Measurements from ENCODE around the gene POLR1D.

POLR1D gene

GRCh38 chr13:27632214-27632613, 10.5 kb downstream of the POLR1D start:
- H3K9ac ChIP-seq (ENCODE audit: low read depth, low read length) = no peak overlapping the region
- H3K4me3 ChIP-seq (ENCODE audit: low read depth, low read length) = no peak overlapping the region
- H3K9me3 ChIP-seq (ENCODE audit: control insufficient read depth, insufficient read depth, low read length) = no peaks in the 10 kb centered on the region
- H3K36me3 ChIP-seq (ENCODE audit: control insufficient read depth, insufficient read depth, low read length) = no peaks in the 10 kb centered on the region
- no peaks in the 10 kb centered on the region for H3K4me1 ChIP-seq (ENCODE audit: control insufficient read depth, insufficient read depth, low read length)
- H3K27me3 ChIP-seq (ENCODE audit: control insufficient read depth, insufficient read depth, low read length) = no peaks in the 10 kb centered on the region

GRCh38 chr13:27632648-27633047, 11.0 kb downstream of the POLR1D start:
- no peaks in the 10 kb centered on the region for H3K27me3 ChIP-seq (ENCODE audit: control insufficient read depth, insufficient read depth, low read length)
- no peaks in the 10 kb centered on the region for H3K36me3 ChIP-seq (ENCODE audit: control insufficient read depth, insufficient read depth, low read length)
- no peak overlapping the region for H3K4me3 ChIP-seq (ENCODE audit: low read depth, low read length)
- no peaks in the 10 kb centered on the region for H3K4me1 ChIP-seq (ENCODE audit: control insufficient read depth, insufficient read depth, low read length)
- H3K9ac ChIP-seq (ENCODE audit: low read depth, low read length) = no peak overlapping the region
- no peaks in the 10 kb centered on the region for H3K9me3 ChIP-seq (ENCODE audit: control insufficient read depth, insufficient read depth, low read length)

DNA sequence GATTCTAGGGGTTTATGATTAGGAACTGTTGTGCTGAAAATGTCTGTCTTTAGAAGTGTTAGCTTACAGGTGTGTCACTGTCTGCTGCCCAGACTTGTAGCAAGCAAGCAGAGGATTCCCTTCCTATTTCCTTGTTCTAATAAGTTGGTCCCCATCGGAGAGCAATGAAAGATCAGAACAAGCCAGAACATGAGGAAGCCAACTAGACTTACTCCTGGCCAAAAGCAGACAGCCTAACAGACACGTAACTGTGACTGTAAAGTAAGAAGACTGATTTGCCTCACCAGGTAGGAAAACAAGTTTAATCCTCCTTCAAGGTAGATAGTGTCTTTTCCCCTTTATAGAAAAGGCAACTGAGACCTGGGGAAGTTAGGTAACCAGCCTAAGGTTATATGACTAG, 12.5 kb downstream of the POLR1D start:
- Histone ChIP-seq H3K36me3 (ENCODE audit: control insufficient read depth, insufficient read depth, low read length) (no peaks in the 10 kb centered on the region), H3K4me1 (ENCODE audit: control insufficient read depth, insufficient read depth, low read length) (no peaks in the 10 kb centered on the region), H3K4me3 (ENCODE audit: low read depth, low read length) (no peak overlapping the region), H3K9me3 (ENCODE audit: control insufficient read depth, insufficient read depth, low read length) (no peaks in the 10 kb centered on the region), H3K9ac (ENCODE audit: low read depth, low read length) (no peak overlapping the region), H3K27me3 (ENCODE audit: control insufficient read depth, insufficient read depth, low read length) (no peaks in the 10 kb centered on the region)

DNA sequence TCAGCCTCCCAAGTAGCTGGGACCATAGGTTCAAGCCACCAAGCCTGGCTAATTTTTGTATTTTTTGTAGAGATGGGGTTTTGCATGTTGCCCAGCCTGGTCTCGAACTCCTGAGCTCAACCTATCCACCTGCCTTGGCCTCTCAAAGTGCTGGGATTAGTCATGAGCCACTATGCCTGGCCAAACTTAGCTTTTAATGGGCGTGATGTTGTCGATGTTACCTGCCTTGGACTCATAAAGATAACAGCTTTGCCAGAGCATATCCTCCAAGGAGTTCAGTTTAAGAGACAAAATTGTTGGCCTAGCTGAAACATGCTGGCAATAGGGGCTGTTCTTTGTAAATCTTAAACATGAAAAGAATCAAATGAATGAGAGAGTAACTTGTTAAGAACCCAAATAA, 13.1 kb downstream of the POLR1D start:
- no peaks in the 10 kb centered on the region for H3K4me1 ChIP-seq (ENCODE audit: control insufficient read depth, insufficient read depth, low read length)
- no peak overlapping the region for H3K4me3 ChIP-seq (ENCODE audit: low read depth, low read length)
- H3K36me3 ChIP-seq (ENCODE audit: control insufficient read depth, insufficient read depth, low read length) = no peaks in the 10 kb centered on the region
- H3K9me3 ChIP-seq (ENCODE audit: control insufficient read depth, insufficient read depth, low read length) = no peaks in the 10 kb centered on the region
- H3K9ac ChIP-seq (ENCODE audit: low read depth, low read length) = no peak overlapping the region
- H3K27me3 ChIP-seq (ENCODE audit: control insufficient read depth, insufficient read depth, low read length) = no peaks in the 10 kb centered on the region

GRCh38 chr13:27635266-27635665, 13.6 kb downstream of the POLR1D start:
- H3K9ac ChIP-seq (ENCODE audit: low read depth, low read length) = no peak overlapping the region
- no peaks in the 10 kb centered on the region for H3K4me1 ChIP-seq (ENCODE audit: control insufficient read depth, insufficient read depth, low read length)
- H3K4me3 ChIP-seq (ENCODE audit: low read depth, low read length) = no peak overlapping the region
- H3K27me3 ChIP-seq (ENCODE audit: control insufficient read depth, insufficient read depth, low read length) = no peaks in the 10 kb centered on the region
- H3K9me3 ChIP-seq (ENCODE audit: control insufficient read depth, insufficient read depth, low read length) = no peaks in the 10 kb centered on the region
- no peaks in the 10 kb centered on the region for H3K36me3 ChIP-seq (ENCODE audit: control insufficient read depth, insufficient read depth, low read length)

DNA sequence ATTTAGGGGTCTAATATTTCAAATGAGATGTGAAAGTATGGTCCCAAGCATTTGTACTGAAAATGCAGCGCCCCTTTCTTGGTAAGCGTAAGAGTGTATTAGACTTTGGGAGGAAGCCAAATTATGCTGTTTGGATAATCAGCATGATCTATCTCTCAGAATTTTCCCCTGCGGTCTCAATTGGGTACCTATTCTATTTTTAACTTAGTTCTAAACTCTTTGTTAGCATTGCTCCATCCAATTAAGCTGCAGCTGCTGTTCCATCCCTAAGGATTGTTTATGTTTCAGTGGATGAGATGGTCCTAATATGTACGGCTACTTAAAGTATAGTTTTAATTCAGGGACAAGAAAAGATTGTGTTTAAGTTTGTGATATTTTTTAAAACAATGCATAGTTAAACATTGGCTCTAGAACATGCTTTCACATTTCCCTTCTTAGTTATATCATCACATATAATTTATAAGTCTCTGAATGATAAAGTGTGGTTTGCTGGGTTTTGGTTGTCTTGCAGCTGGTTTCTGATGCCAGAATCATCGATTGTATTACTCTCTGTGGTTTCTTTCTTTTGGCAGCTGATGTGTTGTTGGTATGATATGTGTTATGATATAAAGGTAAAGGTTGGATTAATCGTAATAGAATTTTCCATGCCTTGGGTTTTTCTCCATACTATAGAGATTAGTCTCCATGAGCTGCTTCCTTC, 15.0 kb downstream of the POLR1D start:
- Histone ChIP-seq H3K9ac (ENCODE audit: low read depth, low read length) (no peak overlapping the region), H3K4me3 (ENCODE audit: low read depth, low read length) (no peak overlapping the region), H3K36me3 (ENCODE audit: control insufficient read depth, insufficient read depth, low read length) (no peaks in the 10 kb centered on the region)

DNA sequence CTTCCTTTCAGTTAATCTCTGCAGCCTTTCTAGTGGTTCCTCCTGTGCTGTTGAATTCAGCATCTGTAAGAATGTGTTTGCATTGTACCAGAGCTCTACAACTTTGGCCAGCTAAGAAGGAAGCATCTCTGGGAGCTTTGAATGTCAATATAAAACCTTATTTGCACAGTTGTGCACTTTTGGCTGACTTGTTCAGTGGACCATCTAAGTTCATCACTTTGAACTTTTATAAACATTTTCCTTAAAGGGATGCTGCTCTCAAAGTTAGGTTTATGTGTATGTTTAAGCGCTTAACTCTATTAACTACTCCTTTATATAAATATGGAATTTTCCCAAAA, 15.6 kb downstream of the POLR1D start:
- Histone ChIP-seq H3K36me3 (ENCODE audit: control insufficient read depth, insufficient read depth, low read length) (no peaks in the 10 kb centered on the region), H3K4me1 (ENCODE audit: control insufficient read depth, insufficient read depth, low read length) (no peaks in the 10 kb centered on the region), H3K9ac (ENCODE audit: low read depth, low read length) (no peak overlapping the region), H3K9me3 (ENCODE audit: control insufficient read depth, insufficient read depth, low read length) (no peaks in the 10 kb centered on the region), H3K4me3 (ENCODE audit: low read depth, low read length) (no peak overlapping the region), H3K27me3 (ENCODE audit: control insufficient read depth, insufficient read depth, low read length) (no peaks in the 10 kb centered on the region)

More for the DNA sequence above, 15.0 kb downstream of the POLR1D start:
- Histone ChIP-seq H3K9me3 (ENCODE audit: control insufficient read depth, insufficient read depth, low read length) (no peaks in the 10 kb centered on the region), H3K27me3 (ENCODE audit: control insufficient read depth, insufficient read depth, low read length) (no peaks in the 10 kb centered on the region), H3K4me1 (ENCODE audit: control insufficient read depth, insufficient read depth, low read length) (no peaks in the 10 kb centered on the region)

GRCh38 chr13:27638001-27638400, 16.3 kb downstream of the POLR1D start:
- Histone ChIP-seq H3K27me3 (ENCODE audit: control insufficient read depth, insufficient read depth, low read length) (no peaks in the 10 kb centered on the region), H3K4me1 (ENCODE audit: control insufficient read depth, insufficient read depth, low read length) (no peaks in the 10 kb centered on the region), H3K9me3 (ENCODE audit: control insufficient read depth, insufficient read depth, low read length) (no peaks in the 10 kb centered on the region), H3K36me3 (ENCODE audit: control insufficient read depth, insufficient read depth, low read length) (no peaks in the 10 kb centered on the region), H3K4me3 (ENCODE audit: low read depth, low read length) (no peak overlapping the region), H3K9ac (ENCODE audit: low read depth, low read length) (no peak overlapping the region)

- H3K9me3 ChIP-seq (ENCODE audit: control insufficient read depth, insufficient read depth, low read length) = no peaks in the 10 kb centered on the region
- H3K27me3 ChIP-seq (ENCODE audit: control insufficient read depth, insufficient read depth, low read length) = no peaks in the 10 kb centered on the region
- H3K9ac ChIP-seq (ENCODE audit: low read depth, low read length) = no peak overlapping the region
- H3K4me1 ChIP-seq (ENCODE audit: control insufficient read depth, insufficient read depth, low read length) = no peaks in the 10 kb centered on the region
- no peaks in the 10 kb centered on the region for H3K36me3 ChIP-seq (ENCODE audit: control insufficient read depth, insufficient read depth, low read length)
- no peak overlapping the region for H3K4me3 ChIP-seq (ENCODE audit: low read depth, low read length)
These were observed 16.8 kb downstream of the POLR1D start for GRCh38 chr13:27638521-27638920.

- no peaks in the 10 kb centered on the region for H3K27me3 ChIP-seq (ENCODE audit: control insufficient read depth, insufficient read depth, low read length)
- no peaks in the 10 kb centered on the region for H3K9me3 ChIP-seq (ENCODE audit: control insufficient read depth, insufficient read depth, low read length)
- H3K36me3 ChIP-seq (ENCODE audit: control insufficient read depth, insufficient read depth, low read length) = no peaks in the 10 kb centered on the region
- no peak overlapping the region for H3K4me3 ChIP-seq (ENCODE audit: low read depth, low read length)
- no peak overlapping the region for H3K9ac ChIP-seq (ENCODE audit: low read depth, low read length)
- H3K4me1 ChIP-seq (ENCODE audit: control insufficient read depth, insufficient read depth, low read length) = no peaks in the 10 kb centered on the region
These were observed 17.5 kb downstream of the POLR1D start for GRCh38 chr13:27639186-27639585.

DNA sequence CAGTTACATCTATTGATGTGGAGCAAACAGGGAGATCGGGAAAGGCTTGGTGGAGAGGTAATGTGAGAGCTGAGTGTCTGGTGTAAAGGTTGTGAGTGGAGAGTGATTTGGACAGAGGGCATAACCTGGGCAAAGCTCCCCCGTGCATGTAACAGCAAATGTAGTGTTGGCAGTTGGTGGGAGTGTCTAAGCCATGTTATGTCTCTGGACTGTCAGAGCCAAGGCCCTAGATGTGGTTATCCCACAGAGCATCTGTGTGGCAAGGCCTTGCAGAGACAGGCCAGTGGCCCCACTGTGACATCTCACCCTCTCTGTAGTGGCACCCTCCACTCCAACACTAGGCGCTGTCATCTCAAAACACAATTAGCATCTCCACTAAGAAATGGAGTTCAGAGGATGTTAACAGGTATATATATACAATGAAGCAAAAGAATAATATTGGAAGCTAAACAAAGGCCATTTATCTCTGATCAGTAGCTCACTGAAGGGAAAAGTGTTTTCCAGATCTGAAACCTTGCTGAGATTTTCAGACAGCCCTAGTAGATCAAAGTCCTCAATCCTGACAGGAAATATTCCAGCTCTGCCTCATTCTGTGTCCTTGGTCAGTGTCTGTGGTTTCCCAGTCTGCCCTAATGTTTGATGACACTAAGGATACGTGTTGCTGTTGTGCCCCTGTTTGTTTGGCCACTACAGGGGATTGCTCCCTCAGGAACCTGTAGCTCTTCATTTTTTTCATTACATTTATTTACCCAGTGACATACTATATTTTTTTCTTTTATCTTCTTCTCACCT, 20.2 kb downstream of the POLR1D start:
- Histone ChIP-seq H3K27me3 (ENCODE audit: control insufficient read depth, insufficient read depth, low read length) (no peaks in the 10 kb centered on the region), H3K4me1 (ENCODE audit: control insufficient read depth, insufficient read depth, low read length) (no peaks in the 10 kb centered on the region), H3K4me3 (ENCODE audit: low read depth, low read length) (no peak overlapping the region), H3K9ac (ENCODE audit: low read depth, low read length) (no peak overlapping the region), H3K9me3 (ENCODE audit: control insufficient read depth, insufficient read depth, low read length) (no peaks in the 10 kb centered on the region), H3K36me3 (ENCODE audit: control insufficient read depth, insufficient read depth, low read length) (no peaks in the 10 kb centered on the region)
